Measurements from ENCODE around the gene ALDH3A2.

- no peak for TF ChIP-seq CTCF (IDR thresholded peaks at IDR 0.05)
- TF ChIP-seq POLR2AphosphoS5 (IDR thresholded peaks at IDR 0.05), result no peak
- TF ChIP-seq EP300 (IDR thresholded peaks at IDR 0.05), result no peak
These were observed 16.2 kb downstream of the ALDH3A2 start for GRCh38 chr17:19664821-19665181.

Measured in stomach (tissue), 4 donors.